ENCODE results near the gene DOK6.
A peak's percentile ranks its signal among the peaks of the same experiment; 100 is the strongest.

Gene DOK6

DNA sequence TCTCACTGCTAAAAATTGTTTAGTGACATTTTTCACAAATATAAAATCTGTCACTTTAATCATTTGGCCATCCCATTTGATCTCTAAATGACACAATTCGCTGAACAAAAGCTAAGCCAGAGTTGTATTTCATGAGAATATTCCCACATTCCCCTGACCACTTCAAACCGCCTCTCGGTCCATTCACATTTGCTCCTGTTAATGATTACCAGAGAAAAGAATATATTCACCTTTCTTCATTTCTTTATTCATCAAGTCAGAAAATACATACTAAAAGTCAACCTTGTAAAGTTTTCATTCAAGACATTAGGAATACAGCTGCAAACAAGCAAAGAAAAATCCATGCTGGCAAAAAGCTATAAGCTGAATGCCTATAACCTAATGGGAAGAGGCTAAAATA lies 225.5 kb downstream of the DOK6 start:
- peaks cover 3% of the 10 kb centered on the region for H3K36me3 Mint-ChIP-seq (ENCODE audit: insufficient read depth)

DNA sequence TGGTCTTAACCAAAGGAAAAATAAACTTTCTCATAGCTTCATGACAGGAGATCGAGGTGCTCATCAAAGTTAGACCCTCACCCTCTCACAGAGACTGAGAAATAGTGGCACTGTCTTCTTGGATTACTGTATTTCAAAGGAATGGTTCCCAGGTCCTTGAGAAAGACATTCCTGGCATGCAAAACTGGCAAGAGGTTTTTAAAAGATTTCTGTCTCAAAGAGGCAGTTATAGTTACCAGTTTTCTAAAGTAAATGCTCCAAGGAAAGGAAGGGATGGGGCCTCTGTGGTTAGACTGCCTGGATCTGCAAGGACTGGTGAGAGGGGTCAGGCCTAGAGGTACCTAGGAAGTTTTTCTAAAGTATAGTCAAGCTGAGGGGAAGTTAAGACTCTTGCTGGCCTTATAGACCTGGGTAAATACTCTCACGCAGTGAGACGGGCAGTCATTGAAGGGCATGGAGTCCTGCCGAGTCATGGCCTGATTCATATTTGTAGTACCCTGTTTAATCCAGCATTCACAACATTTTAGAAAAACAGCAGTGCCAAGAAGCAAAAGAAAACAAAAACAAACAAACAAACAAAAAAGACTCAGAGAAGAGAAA lies 226.1 kb downstream of the DOK6 start:
- ATAC-seq (replicated peaks) (no peak), DNase-seq (no peak)
- Mint-ChIP-seq H3K4me3 (no peak overlapping the region), H3K9me3 (no peaks in the 10 kb centered on the region), H3K27ac (no peak overlapping the region), H3K4me1 (ENCODE audit: low read depth in 2 of 2) (no peaks in the 10 kb centered on the region), H3K27me3 (peaks cover 9 to 12% of the 10 kb centered on the region in 2 donors), H3K36me3 (ENCODE audit: insufficient read depth) (peaks cover 3% of the 10 kb centered on the region)

More for the DNA sequence above, 225.5 kb downstream of the DOK6 start:
- Mint-ChIP-seq H3K27me3 (peaks cover 6 to 9% of the 10 kb centered on the region in 2 donors), H3K4me1 (ENCODE audit: low read depth in 2 of 2) (no peaks in the 10 kb centered on the region), H3K4me3 (no peak overlapping the region), H3K9me3 (no peaks in the 10 kb centered on the region), H3K27ac (no peak overlapping the region)
- DNase-seq (no peak), ATAC-seq (replicated peaks) (no peak)

DNA sequence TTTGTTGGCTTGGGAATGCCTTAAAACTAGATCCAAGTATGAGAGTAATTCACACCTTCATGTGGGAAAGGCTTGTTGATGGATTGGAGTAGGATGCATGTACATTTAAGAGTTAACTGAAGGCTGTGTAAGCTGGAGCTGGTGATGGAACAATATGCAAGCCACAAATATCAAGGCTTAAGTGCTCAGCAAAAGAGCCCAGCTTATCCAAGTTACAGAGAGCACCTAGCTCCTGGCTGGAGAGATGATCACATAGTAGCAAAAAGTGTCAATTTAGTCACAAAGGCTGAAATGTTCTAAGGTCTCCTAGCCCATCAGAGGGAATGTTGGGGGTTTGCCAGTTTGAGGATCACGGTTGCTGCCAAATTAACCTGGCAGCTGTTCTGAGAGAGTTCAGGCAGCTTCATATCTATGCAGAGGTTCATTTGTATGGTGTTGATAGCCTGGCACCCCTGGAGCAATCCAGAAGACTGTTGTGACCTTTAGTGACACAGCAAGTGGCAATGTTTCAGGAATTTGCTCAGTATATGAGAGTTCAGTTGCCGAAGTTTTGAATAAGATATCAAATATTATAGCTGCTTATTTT lies 228.2 kb downstream of the DOK6 start:
- Mint-ChIP-seq H3K27me3 (peaks cover 9 to 22% of the 10 kb centered on the region in 2 donors), H3K27ac (no peak overlapping the region)
- no peak for ATAC-seq (replicated peaks)

DNA sequence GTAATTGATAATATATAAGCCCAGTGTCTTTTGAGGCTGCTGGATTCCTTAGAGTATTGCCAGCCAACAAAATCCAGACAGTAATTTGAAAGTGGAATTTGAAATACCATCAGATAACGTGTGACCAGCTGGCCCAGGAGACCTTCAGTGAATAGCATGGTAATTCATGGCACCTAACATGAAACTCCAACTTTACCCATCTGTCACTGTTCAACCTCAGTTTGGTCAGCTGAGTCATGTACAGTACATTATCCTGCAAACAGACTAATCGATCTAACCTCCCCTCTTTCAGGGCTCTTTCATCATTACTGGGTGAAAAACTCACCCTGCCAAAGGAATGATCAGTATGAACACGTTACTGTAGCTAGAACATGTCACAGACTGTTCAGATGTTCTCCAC lies 230.6 kb downstream of the DOK6 start:
- Mint-ChIP-seq H3K4me3 (no peak overlapping the region), H3K4me1 (ENCODE audit: low read depth in 2 of 2) (no peaks in the 10 kb centered on the region), H3K9me3 (no peaks in the 10 kb centered on the region), H3K36me3 (ENCODE audit: insufficient read depth) (peaks cover 3% of the 10 kb centered on the region), H3K27ac (no peak overlapping the region), H3K27me3 (peaks cover 18 to 22% of the 10 kb centered on the region in 2 donors)
- ATAC-seq (replicated peaks) (no peak), DNase-seq (no peak)

More for the DNA sequence above, 228.2 kb downstream of the DOK6 start:
- no peak for DNase-seq
- Mint-ChIP-seq H3K4me1 (ENCODE audit: low read depth in 2 of 2) (no peaks in the 10 kb centered on the region), H3K36me3 (ENCODE audit: insufficient read depth) (peaks cover 3% of the 10 kb centered on the region), H3K9me3 (no peaks in the 10 kb centered on the region), H3K4me3 (no peak overlapping the region)

DNA sequence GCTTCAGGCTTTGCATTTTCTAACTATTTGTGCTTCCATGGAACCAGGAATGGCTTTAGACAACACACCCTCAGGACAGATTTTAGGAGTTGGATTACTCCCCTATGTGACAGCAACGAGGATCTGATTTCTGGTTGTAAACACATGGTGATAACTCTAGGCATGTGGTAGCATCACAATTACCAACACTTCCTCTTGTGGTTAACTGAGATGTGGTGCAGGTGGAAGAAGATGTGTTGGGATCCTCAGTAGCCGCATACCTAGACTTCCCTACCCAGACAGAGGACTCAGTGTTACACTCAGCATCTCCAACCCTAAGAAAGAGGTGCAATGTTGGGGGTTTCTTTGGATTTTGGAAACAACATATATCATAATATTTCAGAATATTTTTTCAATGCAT lies 234.8 kb downstream of the DOK6 start:
- H3K9me3 Mint-ChIP-seq, result no peaks in the 10 kb centered on the region
- H3K4me3 Mint-ChIP-seq, result no peak overlapping the region
- ATAC-seq (replicated peaks), result peak; percentile 45
- H3K36me3 Mint-ChIP-seq (ENCODE audit: insufficient read depth), result no peaks in the 10 kb centered on the region
- H3K27ac Mint-ChIP-seq, result no peak overlapping the region
- H3K27me3 Mint-ChIP-seq, result peaks cover 9 to 17% of the 10 kb centered on the region in 2 donors
- no peaks in the 10 kb centered on the region for H3K4me1 Mint-ChIP-seq (ENCODE audit: low read depth in 2 of 2)
- no peak for DNase-seq

DNA sequence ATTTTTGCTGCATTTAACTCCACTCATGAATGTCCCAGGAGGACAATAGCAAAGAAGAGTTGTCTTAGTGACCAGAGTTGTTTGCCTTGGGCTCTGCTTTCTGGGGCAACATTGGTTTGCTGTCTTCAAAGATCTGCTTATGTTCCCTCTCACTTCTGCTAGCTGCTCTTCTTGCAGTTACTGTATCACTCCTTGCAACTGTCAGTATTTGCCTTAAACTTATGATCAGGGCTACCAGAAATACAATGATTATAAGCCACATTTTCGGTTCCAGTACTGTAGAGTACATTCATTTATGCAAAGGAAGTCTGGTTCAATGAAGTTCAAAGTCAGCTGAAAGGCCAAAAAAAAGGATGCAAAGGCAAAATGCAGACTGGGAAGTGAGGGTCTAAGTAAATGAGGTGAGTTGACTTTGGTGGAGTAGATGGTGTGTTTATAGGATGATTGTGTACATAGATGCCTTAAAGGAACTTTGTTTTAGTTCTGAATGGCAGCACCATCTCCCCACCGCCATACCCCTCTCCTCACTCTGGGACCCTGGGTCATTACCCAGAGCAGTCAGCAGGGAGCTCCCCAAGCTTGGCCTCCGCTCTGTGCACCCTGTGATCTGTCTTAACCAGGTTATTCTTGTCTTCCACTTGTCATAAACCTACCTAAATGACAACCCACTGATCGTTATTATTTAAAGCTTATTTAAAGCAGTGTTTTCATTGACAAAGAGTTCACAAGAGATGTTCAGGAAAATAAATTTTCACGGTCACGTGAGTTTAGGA lies 236.0 kb downstream of the DOK6 start:
- Mint-ChIP-seq H3K9me3 (no peaks in the 10 kb centered on the region), H3K27ac (no peak overlapping the region), H3K27me3 (peaks cover 9 to 11% of the 10 kb centered on the region in 2 donors), H3K4me3 (no peak overlapping the region), H3K4me1 (ENCODE audit: low read depth in 2 of 2) (no peaks in the 10 kb centered on the region), H3K36me3 (ENCODE audit: insufficient read depth) (no peaks in the 10 kb centered on the region)
- ATAC-seq (replicated peaks) (peak; percentile 56), DNase-seq (no peak)

DNA sequence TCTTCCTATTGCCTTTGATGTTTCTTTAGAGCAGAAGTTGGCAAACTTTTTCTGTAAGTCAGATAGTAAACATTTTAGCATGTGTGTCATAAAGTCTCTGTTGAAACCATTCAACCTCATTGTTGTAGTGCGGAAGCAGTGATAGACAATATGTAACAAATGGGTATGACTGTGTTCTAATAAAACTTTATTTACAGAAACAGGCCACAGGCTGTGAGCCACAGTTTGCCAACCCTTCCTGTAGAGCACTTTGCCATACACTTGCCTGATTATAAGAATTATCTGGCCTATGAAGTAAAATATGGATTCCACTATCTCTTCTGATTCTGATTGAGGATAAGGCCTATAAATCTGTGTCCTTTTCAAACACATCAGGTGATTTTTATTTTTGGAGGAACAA lies 237.4 kb downstream of the DOK6 start:
- ATAC-seq (replicated peaks) (no peak), DNase-seq (no peak)
- Mint-ChIP-seq H3K27me3 (peaks cover 2 to 9% of the 10 kb centered on the region in 2 donors), H3K4me1 (ENCODE audit: low read depth in 2 of 2) (no peaks in the 10 kb centered on the region), H3K36me3 (ENCODE audit: insufficient read depth) (no peaks in the 10 kb centered on the region), H3K9me3 (no peaks in the 10 kb centered on the region), H3K27ac (no peak overlapping the region), H3K4me3 (no peak overlapping the region)

DNA sequence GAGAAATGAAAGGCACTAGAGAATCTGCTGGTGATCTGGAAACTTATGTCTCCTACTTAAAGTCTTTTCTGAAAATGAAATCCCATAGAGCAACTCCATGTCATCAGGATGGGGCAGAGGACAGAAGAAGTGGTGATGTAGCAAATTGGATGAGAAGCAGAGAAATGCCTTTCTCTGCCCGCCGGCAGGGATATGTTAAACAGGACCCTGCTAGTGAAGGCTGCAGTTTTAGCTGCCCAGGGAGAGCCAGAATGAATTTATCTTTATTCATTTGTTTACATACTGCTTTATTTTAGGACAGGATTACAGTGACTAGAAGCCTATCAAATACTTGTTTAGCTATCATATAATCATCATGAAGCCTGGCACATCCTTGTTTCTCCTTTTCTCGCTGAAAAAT lies 247.0 kb downstream of the DOK6 start:
- no peaks in the 10 kb centered on the region for H3K4me1 Mint-ChIP-seq (ENCODE audit: low read depth in 2 of 2)
- DNase-seq (no peak), ATAC-seq (replicated peaks) (no peak)
- no peaks in the 10 kb centered on the region for H3K9me3 Mint-ChIP-seq
- H3K36me3 Mint-ChIP-seq (ENCODE audit: insufficient read depth), result no peaks in the 10 kb centered on the region
- no peak overlapping the region for H3K4me3 Mint-ChIP-seq
- H3K27ac Mint-ChIP-seq, result no peak overlapping the region
- peaks cover 17 to 27% of the 10 kb centered on the region in 2 donors for H3K27me3 Mint-ChIP-seq

DNA sequence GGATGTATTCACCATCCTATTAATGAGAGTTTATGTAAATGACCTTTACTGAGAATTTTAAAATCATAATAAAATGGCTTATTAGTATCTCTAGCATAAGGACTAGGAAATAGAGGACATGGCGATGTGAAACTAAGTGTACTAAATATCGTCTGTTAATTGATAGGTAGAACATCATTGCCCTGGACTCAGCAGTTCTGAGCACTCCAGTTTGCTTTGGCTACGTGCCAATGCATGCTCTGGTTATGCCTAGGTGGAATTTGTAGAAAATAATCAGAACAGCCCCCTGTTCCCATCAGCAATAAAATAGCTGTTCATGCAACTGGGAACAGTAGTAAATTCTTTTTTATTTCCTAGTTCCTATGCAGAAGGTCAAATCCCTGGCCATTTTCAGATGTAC lies 247.8 kb downstream of the DOK6 start:
- DNase-seq, result no peak
- ATAC-seq (replicated peaks), result no peak
- H3K27me3 Mint-ChIP-seq, result peaks cover 25 to 34% of the 10 kb centered on the region in 2 donors
- H3K36me3 Mint-ChIP-seq (ENCODE audit: insufficient read depth), result no peaks in the 10 kb centered on the region
- no peaks in the 10 kb centered on the region for H3K9me3 Mint-ChIP-seq
- no peak overlapping the region for H3K4me3 Mint-ChIP-seq
- H3K27ac Mint-ChIP-seq, result no peak overlapping the region
- H3K4me1 Mint-ChIP-seq (ENCODE audit: low read depth in 2 of 2), result no peaks in the 10 kb centered on the region

DNA sequence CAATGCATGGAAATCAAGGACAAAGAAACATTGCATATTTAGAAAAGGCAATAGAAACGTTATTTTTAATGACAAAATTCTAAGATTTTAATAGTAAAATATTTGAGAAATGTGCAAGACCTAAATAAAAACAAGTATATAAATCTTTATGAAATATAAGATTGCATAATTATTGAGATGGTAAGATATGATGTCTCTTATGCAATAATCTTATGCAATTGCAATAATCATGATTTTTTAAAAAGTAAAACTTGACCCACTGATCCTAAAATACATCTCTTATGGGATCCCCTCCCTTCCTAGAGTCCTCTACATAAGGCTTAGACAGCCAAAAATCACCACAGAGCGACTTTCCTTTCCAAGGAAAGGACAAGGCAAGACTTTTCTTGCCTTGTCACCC lies 249.0 kb downstream of the DOK6 start:
- no peaks in the 10 kb centered on the region for H3K4me1 Mint-ChIP-seq (ENCODE audit: low read depth in 2 of 2)
- H3K27me3 Mint-ChIP-seq, result peaks cover 27 to 46% of the 10 kb centered on the region in 2 donors

DNA sequence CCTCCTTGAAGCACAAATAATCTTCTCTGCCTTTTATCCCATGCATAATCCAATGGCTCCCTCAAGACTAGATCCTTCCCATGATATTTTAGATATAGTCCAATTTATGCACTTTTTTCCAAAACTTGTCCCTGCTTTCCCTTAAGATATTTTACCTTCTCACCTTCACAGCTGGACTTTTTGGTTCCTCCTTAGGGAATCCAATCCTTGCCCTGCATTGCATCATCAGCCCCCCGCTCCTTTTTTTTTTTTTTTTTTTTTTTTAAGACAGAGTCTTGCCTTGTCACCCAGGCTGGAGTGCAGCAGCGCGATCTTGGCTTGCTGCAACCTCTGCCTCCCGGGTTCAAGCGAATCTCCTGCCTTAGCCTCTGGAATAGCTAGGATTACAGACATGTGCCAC lies 250.6 kb downstream of the DOK6 start:
- H3K4me3 Mint-ChIP-seq, result no peak overlapping the region
- no peak for DNase-seq
- no peaks in the 10 kb centered on the region for H3K4me1 Mint-ChIP-seq (ENCODE audit: low read depth in 2 of 2)
- no peaks in the 10 kb centered on the region for H3K9me3 Mint-ChIP-seq
- peaks cover 34 to 49% of the 10 kb centered on the region in 2 donors for H3K27me3 Mint-ChIP-seq
- no peak for ATAC-seq (replicated peaks)
- H3K27ac Mint-ChIP-seq, result no peak overlapping the region
- H3K36me3 Mint-ChIP-seq (ENCODE audit: insufficient read depth), result no peaks in the 10 kb centered on the region

More for the DNA sequence above, 249.0 kb downstream of the DOK6 start:
- ATAC-seq (replicated peaks) (no peak), DNase-seq (no peak)
- Mint-ChIP-seq H3K36me3 (ENCODE audit: insufficient read depth) (no peaks in the 10 kb centered on the region), H3K4me3 (no peak overlapping the region), H3K9me3 (no peaks in the 10 kb centered on the region), H3K27ac (no peak overlapping the region)

DNA sequence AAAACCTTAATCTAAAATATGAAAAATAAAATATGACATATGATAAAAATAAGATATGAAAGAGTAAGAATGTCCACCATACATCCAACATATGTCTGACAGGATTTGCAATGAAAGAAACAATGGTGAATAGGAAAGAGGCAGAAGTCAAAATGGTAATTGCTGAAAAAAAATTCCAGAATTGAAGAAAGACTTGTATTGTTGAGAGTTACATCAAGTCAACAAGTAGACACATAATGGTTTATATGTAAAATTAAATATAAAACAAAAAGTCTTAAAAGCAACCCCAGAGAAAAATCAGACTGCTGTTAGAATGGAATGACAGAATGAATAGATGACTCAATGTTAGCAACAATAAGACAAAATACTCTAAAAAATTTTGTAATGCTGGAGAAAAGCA lies 255.1 kb downstream of the DOK6 start:
- ATAC-seq (replicated peaks), result no peak
- peaks cover 32 to 42% of the 10 kb centered on the region in 2 donors for H3K27me3 Mint-ChIP-seq
- no peak overlapping the region for H3K4me3 Mint-ChIP-seq
- H3K4me1 Mint-ChIP-seq (ENCODE audit: low read depth in 2 of 2), result no peaks in the 10 kb centered on the region
- no peaks in the 10 kb centered on the region for H3K36me3 Mint-ChIP-seq (ENCODE audit: insufficient read depth)
- no peak overlapping the region for H3K27ac Mint-ChIP-seq
- DNase-seq, result no peak
- H3K9me3 Mint-ChIP-seq, result no peaks in the 10 kb centered on the region

DNA sequence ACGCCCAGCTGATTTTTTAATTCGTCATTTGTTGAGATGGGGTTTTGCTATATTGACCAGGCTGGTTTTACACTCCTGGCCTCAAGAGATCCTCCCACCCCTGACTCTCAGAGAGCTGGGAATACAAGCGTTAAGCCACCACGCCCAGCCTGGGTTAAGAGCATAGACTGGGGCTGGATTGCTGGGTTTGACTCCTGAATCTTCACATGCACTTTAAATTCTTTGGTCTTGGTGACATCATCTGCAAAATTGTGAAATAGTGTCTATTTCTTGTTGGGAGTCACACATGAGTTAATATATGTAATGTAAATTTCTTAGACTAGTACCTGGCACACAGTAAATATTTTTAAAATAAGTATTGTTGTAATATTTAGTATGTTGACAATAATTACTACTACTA lies 257.4 kb downstream of the DOK6 start:
- Mint-ChIP-seq H3K4me1 (ENCODE audit: low read depth in 2 of 2) (peaks cover 3 to 7% of the 10 kb centered on the region in 2 donors), H3K9me3 (no peaks in the 10 kb centered on the region), H3K27ac (no peak overlapping the region), H3K27me3 (peaks cover 26 to 29% of the 10 kb centered on the region in 2 donors), H3K4me3 (no peak overlapping the region), H3K36me3 (ENCODE audit: insufficient read depth) (no peaks in the 10 kb centered on the region)
- no peak for ATAC-seq (replicated peaks)
- DNase-seq, result no peak

DNA sequence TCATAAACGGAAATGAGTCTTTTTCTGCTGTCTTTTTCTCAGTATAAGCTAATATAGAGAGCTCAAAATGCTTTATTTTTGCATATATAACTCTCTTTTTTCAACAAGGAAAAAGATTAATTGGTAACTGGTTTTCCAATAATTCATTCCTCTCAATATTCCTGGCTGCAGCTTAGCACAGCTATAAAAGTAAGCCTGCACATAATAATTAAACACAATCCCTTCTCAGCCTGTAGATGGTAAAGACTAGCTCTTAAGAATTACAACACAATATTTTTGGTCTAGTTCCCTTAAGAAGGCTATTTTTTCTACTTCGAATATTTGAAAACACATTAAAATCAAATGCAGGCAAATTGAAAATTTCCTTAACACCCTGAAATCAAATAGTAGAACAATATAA lies 258.0 kb downstream of the DOK6 start:
- no peak for ATAC-seq (replicated peaks)
- no peak for DNase-seq
- no peaks in the 10 kb centered on the region for H3K9me3 Mint-ChIP-seq
- H3K27me3 Mint-ChIP-seq, result peaks cover 22 to 23% of the 10 kb centered on the region in 2 donors
- no peaks in the 10 kb centered on the region for H3K36me3 Mint-ChIP-seq (ENCODE audit: insufficient read depth)
- H3K4me1 Mint-ChIP-seq (ENCODE audit: low read depth in 2 of 2), result peaks cover 3 to 7% of the 10 kb centered on the region in 2 donors
- H3K4me3 Mint-ChIP-seq, result no peak overlapping the region
- H3K27ac Mint-ChIP-seq, result no peak overlapping the region
